HG03135 (cell line): ENCODE data around the gene C1orf174.

Experiments
- ATAC-seq: cut with Tn5 transposase; IDR thresholded peaks from one replicate; pipeline ENCODE4 v1.9.1; 2021; ENCODE audit warnings: mild to moderate bottlenecking, moderate library complexity; ENCODE audit not compliant: unreplicated experiment

The C1orf174 gene

GRCh38 chr1:3900150-3900968 lies at the start of gene C1orf174:
TSS of gene C1orf174 (minus strand) at chr1:3900272. CDS start at chr1:3900186, 86 bp downstream.
- peak; percentile 75 for ATAC-seq

- no peak for ATAC-seq
Observed at GRCh38 chr1:3948344-3948743, 48.3 kb upstream of the C1orf174 start.

- ATAC-seq = no peak
Observed at GRCh38 chr1:3945916-3946840, 46.1 kb upstream of the C1orf174 start.

GRCh38 chr1:3945222-3945621 lies 45.1 kb upstream of the C1orf174 start:
- no peak for ATAC-seq

DNA sequence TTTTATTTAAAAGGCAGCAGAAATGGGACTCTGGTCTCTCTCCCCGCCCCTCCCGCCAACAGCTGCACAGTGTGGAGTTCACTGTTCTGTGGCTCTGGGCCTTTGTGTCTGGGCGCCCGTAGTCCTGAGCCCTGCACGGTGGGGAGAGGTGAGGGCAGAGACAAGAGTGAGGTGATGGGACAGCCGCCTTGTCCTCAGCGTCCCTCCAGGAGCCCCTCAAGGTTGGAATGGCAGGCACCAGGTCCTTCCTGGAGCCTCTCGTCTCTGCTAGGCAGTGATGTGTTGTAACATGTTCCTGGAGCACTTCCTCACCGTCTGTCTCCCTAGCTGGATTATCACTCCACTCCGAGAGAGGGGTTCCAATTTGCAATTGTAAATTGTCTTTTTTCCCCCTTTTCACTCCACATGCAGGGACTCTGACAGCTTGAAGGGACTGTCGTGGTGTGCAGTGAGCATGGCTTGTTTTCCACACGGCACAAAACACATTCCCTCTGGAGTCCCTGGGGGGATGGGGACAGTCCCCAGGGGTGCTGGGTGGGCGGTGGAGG lies 44.6 kb upstream of the C1orf174 start:
- ATAC-seq = no peak

DNA sequence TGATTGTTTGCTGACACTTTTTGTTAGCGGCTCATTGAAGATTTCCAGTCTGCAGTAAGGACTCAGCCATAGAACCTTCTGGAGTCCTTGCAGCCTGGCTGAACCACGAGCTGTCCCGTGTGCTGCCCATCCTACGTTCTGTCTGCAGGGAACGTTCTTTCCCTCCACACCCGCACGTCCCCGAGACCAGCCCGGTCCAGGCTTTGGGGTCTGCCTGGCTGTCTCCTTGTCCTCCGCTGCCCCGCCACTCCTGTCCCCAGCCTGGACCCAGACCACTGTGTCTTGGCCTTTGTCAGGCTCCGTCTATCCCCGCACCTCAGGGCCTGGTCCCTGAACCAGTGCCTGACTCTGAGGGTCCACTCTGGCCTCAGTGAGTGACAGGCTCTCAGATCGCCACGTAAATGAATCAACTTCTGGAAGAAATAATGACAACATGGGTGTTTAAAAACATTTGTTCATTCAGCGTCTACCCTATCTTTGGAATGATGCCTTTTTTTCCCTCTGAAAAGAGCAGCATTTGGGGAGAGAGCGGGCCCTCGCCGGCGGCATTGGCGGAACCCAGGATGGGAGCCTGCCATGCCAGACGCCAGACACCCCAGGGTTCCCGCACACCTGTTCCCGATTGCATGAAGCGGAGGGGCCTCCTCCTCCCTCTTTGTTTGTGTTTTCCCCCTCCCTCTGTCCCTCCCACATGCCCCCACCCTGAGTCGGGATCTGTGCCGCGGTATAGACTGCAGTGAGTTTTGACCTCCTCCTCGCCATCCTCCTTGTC lies 43.9 kb upstream of the C1orf174 start:
- no peak for ATAC-seq

- ATAC-seq = no peak
Observed at GRCh38 chr1:3943123-3943431, 43.0 kb upstream of the C1orf174 start.

DNA sequence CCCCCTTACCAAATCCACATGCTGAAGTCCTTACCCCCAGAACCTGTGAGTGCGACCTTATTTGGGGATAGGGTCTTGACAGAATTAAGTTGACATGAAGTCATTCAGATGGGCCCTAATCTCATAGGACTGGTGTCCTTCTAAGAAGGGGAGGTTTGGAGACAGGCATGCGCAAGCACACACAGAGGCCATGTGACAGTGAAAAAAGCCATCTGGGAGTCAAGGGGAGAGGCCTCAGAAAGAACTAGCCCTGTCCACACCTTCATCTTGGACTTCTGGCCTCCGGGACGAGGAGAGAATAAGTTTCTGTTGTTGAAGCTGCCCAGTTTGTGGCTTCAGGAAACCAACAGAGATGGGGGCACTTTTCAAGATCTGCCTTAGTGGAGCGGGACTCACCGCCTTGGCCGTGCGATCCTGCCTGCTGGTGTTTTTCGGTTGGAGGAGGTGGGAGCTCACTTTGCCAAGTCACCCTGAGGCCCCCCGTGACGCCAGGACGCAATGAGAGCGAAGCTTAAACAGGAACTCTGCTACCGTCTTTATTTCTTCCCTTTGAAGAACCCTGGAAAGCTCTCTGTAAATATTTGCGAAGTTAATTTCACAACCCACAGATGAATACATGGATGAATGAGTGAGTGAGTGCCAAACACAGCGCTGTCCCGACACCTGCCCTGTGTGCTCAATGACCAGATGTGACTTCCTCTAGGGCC lies 42.5 kb upstream of the C1orf174 start:
- ATAC-seq = no peak

GRCh38 chr1:3940754-3941345 lies 40.8 kb upstream of the C1orf174 start:
- ATAC-seq = no peak

DNA sequence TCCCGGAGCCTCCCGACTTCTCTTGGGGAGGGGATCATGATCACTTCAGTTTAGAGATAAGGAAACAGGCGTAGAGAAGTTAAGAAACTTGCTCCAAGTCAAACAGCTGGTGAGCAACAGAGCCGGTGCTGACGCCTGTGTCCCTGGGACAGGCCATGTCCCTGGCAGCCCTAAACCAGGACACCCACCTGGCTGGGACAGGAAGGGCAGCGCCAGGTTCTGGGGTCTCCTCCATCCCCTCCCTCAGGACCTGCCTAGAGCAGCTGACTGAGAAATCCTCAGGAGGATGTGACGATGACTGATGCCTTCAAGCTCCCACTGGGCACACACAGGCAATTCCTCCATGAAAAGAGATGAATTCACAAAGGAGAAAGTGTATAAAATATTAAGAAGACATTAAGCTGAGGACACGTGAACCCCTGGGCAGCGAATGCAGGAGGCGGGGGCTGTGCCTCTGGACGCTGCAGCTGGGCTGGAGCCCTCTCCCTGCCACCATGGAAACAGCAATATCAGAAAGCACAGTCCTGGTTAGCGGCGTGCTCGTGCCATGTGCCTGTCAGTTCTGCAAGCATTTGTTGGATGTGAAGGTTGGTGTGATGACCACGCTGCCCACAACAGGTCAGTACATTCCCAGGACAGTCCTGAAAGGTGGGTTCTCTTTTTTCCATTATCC lies 40.1 kb upstream of the C1orf174 start:
- ATAC-seq = no peak

DNA sequence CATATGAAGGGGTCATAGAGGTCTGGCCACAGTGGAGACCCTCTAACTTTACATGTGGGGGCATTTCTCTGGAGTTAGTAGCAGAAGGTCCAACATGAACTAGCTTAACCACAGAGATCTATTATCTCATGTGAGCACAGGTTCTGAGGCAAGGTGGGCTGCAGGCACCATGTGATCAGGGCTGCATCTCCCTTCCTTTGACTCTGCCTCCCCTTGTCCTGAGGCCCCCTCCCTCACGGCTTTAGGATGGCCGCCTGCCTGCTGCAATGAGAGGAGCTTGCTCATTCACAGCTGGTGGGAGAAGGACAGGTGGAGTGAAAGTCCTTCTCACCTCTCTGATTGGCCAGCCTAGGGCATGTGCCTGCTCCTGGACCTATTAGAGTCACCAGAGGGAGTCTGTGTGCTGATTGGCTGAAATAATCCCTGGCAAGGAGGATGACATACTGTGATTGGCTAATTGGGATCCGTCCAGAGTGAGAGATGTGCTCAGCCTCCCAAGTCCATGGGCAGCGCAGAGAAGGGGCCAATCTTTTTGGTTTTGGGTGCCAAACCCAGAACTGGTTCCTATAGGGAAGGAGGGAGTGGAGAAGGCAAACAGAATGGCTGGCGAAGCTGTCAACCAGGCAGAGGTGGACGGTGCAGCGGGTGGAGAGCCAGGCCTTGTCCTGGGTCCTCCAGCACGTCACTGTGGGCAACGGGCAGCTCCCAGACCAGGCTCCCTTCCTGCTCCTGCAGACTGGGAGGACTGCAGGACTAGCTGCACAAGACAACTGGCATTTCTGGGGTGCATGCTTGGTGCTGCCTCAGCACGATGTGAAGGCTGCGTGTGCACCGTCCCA lies 39.4 kb upstream of the C1orf174 start:
- ATAC-seq = no peak

- no peak for ATAC-seq
Observed at GRCh38 chr1:3932156-3932919, 32.3 kb upstream of the C1orf174 start.

DNA sequence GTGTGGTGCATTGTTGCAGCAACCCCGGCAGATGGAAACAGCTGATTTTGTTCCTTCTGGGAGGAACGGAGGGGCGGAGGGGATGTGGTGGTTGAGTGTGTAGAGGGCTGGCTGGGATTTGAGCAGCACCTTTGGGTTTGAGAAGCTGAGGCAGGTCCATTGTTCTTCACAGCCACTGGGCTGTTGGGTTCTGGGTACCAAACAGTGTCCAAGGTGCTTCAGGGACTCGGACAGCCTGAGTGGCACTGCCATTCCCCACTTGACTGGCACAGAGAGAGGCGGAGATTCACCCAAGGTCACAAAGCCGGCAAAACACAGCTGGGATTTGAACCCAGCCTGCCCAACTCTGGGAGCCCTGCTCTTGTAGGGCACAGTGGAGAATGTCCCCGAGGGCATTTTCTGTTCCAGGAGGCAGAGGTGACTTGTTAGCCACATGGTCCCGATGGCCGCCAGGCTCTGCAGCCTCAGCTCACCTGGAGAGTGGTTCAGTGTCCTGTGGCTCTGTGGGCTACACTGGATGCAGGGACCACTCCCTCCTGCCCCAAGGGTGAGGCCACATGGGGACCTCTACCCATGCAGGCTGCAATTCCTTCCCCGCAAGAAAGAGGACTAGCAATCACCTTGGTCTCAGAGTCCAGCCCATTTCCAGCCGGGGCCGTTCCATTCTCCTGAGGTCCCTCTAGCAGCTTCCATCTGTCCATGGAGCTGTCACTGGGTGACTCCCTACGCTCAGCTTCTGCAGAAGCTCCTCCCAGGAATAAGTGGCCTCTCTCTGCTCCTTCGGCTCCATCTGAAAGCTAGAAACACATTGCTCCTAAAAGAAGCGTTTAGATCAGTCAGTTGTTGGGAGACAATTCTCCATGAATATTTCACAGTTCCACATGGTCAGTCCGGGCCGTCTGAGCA lies 31.2 kb upstream of the C1orf174 start:
- ATAC-seq = no peak

DNA sequence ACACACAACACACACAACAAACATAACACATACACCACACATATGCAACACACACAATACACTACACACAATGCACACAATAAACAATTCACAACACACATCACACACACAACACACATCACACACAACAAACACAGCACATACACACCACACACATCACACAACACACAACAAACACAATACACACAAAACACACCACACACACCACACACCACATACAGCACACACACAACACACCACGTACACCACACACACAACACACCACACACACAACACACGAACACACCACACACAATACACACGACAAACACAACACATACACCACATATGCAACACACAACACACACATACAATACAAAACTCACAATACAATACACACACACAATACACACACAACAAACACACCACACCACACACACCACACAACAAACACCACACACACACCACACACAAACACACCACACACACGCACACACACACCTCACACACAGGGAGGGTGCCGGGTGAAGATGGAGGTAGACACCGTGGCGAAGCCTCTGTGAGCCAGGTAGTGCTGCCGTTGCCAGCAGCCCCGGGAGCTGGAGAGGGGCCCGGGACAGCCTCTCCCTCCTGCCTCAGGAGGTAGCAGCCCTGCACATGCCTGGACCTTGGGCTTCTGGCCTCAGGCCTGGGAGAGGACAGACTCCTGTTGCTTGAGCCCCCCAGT lies 30.4 kb upstream of the C1orf174 start:
- no peak for ATAC-seq

DNA sequence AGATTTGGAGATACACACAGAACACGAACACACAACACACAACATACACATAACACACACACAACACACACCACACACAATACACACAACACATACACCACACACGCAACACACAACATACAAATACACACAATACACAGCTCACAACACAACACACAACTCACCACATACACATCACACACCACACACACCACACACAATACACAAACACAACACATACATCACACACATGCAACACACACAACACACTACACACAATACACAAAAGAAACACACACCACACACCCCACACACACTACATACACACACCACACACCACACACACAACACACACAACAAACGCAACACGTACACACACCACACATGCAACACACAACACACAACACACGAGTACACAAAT lies 29.1 kb upstream of the C1orf174 start:
- ATAC-seq = no peak

DNA sequence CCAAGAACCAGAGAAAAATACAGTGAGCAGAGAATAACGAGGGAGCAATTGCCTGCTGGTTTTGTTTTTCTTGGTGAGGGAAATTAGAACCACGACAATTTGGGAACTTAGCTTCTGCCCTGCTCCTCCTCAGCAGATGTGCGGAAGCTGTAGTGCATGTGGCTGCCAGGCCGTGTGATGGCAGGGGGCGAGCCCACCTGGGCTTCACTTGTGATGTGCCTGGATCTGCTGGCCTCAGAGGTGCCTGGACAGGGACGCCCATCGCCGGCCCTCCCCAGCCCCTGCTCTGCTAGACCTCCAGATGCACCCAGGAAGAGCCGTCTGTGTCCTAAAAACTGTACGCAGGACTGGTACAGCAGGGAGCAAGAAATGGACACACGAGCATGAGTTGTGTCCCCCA lies 28.5 kb upstream of the C1orf174 start:
- ATAC-seq = no peak
